NB4 (cell line): ENCODE data around the gene ADTRP.

Source experiments
- DNase-seq: peaks from one replicate; pipeline ENCODE4 v3.0.0; 2010; ENCODE audit warnings: low read depth
- H3K4me3 ChIP-seq: one replicate; pipeline ENCODE4 v1.5.1; 2011; ENCODE audit warnings: mild to moderate bottlenecking, low read depth, low read length, moderate library complexity
- CTCF ChIP-seq: IDR thresholded peaks from one replicate; pipeline ENCODE4 v1.5.1; 2012; ENCODE audit warnings: low read depth, low read length
- MAX ChIP-seq: IDR thresholded peaks from 2 replicates; pipeline ENCODE4 v1.6.1; 2011; ENCODE audit warnings: low read depth, low read length
- MYC ChIP-seq: IDR thresholded peaks from 2 replicates; pipeline ENCODE4 v1.6.1; 2011; ENCODE audit warnings: low read depth, low read length
- POLR2A ChIP-seq: IDR thresholded peaks from 2 replicates; pipeline ENCODE4 v1.6.1; 2011; ENCODE audit warnings: mild to moderate bottlenecking; ENCODE audit not compliant: insufficient read length; ENCODE audit errors: extremely low read depth

The ADTRP gene

GRCh38 chr6:11820821-11821220 is 42.2 kb upstream of the ADTRP start:
- H3K4me3 ChIP-seq: no peak overlapping the region
- TF ChIP-seq MYC (no peak), POLR2A (no peak), MAX (no peak), CTCF (no peak)
- peak; percentile 21 for DNase-seq

- TF ChIP-seq MAX: no peak
- no peak for TF ChIP-seq POLR2A
- no peak for TF ChIP-seq MYC
- no peak for TF ChIP-seq CTCF
- DNase-seq: no peak
- H3K4me3 ChIP-seq: no peak overlapping the region
Observed at GRCh38 chr6:11819486-11819885, 40.9 kb upstream of the ADTRP start.

GRCh38 chr6:11815231-11815630 is 36.6 kb upstream of the ADTRP start:
- TF ChIP-seq MAX (no peak), POLR2A (no peak), MYC (no peak), CTCF (no peak)
- H3K4me3 ChIP-seq: no peak overlapping the region
- no peak for DNase-seq

GRCh38 chr6:11814819-11815218 is 36.2 kb upstream of the ADTRP start:
- DNase-seq: no peak
- H3K4me3 ChIP-seq: no peak overlapping the region
- TF ChIP-seq MAX (no peak), POLR2A (no peak), CTCF (no peak), MYC (no peak)

- no peak overlapping the region for H3K4me3 ChIP-seq
- TF ChIP-seq MAX (no peak), POLR2A (no peak), CTCF (no peak), MYC (no peak)
- no peak for DNase-seq
Observed at GRCh38 chr6:11814106-11814505, 35.5 kb upstream of the ADTRP start.

- DNase-seq: no peak
- H3K4me3 ChIP-seq: no peak overlapping the region
Observed at GRCh38 chr6:11813606-11814005, 35.0 kb upstream of the ADTRP start.

More at GRCh38 chr6:11813606-11814005, 35.0 kb upstream of the ADTRP start:
- TF ChIP-seq CTCF (no peak), POLR2A (no peak), MYC (no peak), MAX (no peak)
